Lung (tissue), 12 donors: ENCODE measurements around the gene AMN. TPM values are rescaled to one million over a fixed set of nuclear protein-coding genes. Genes with fewer than 3 reads are reported as not detected.

ENCODE experiments used
- ATAC-seq: fragments of 200-7000 bp; cut with Tn5 transposase; one replicate; pipeline ENCODE4 v1.9.1; 2020; ENCODE audit warnings: moderate number of reproducible peaks; ENCODE audit not compliant: insufficient read depth, low FRiP score
- DNase-seq, 3 donors: peaks; one replicate each; pipeline ENCODE4 v3.0.0-alpha.2; 2013 to 2017
- H3K27ac ChIP-seq, 2 donors: one replicate each; pipeline ENCODE4 v1.5.1; 2013; ENCODE audit warnings: mild to moderate bottlenecking in 2 of 2, moderate library complexity in 2 of 2, control low read depth in 1 of 2, inconsistent platforms in 1 of 2, low read depth in 1 of 2, low read length in 1 of 2
- H3K27me3 ChIP-seq, 3 donors: one replicate each; pipeline ENCODE4 v1.5.1; 2013; ENCODE audit warnings: low read length in 2 of 3; ENCODE audit not compliant: control insufficient read depth in 3 of 3, insufficient read depth in 3 of 3
- H3K36me3 ChIP-seq, 4 donors: one replicate each; pipeline ENCODE4 v1.5.1; 2013; ENCODE audit warnings: low read length in 4 of 4, mild to moderate bottlenecking in 1 of 4, moderate library complexity in 1 of 4; ENCODE audit not compliant: control insufficient read depth in 4 of 4, insufficient read depth in 4 of 4
- H3K4me1 ChIP-seq, 5 donors: one replicate each; pipeline ENCODE4 v1.5.1; 2013; ENCODE audit warnings: low read length in 5 of 5, mild to moderate bottlenecking in 2 of 5, moderate library complexity in 1 of 5; ENCODE audit not compliant: control insufficient read depth in 5 of 5, insufficient read depth in 5 of 5
- H3K4me3 ChIP-seq: one replicate; pipeline ENCODE4 v1.5.1; 2013; ENCODE audit warnings: mild to moderate bottlenecking, control low read depth, moderate library complexity
- H3K9ac ChIP-seq, 2 donors: one replicate each; pipeline ENCODE4 v1.5.1; 2013; ENCODE audit warnings: low read length in 2 of 2, control low read depth in 1 of 2; ENCODE audit not compliant: insufficient read depth in 1 of 2
- H3K9me3 ChIP-seq, 4 donors: one replicate each; pipeline ENCODE4 v1.5.1; 2013; ENCODE audit warnings: low read length in 3 of 4, mild to moderate bottlenecking in 1 of 4, moderate library complexity in 1 of 4; ENCODE audit not compliant: control insufficient read depth in 4 of 4, insufficient read depth in 3 of 4
- CTCF ChIP-seq: IDR thresholded peaks from 2 replicates; pipeline ENCODE4 v1.5.1; 2012; ENCODE audit warnings: mild to moderate bottlenecking; ENCODE audit errors: control extremely low read depth, extremely low read depth
- WGBS, 2 donors: extraction: QIAGEN DNeasy Blood & Tissue Kit; methylation state at CpG; one replicate each; pipeline ENCODE4 v1.1.7; 2013; 5-methylcytosine and 5-hydroxymethylcytosine counted together
- polyA plus RNA-seq, 2 donors: library from polyadenylated mRNA; stranded (reverse); fragments of 200-250 nt; gene quantifications; one replicate each; pipeline ENCODE4 v1.2.1, GENCODE V29; 2013
- total RNA-seq, 2 donors: library from RNA; depleted of rRNA in 1 of 2; stranded (reverse); fragments of >200 nt in 1 of 2; gene quantifications; one replicate each; pipeline ENCODE4 v1.2.1, GENCODE V29; 2014 to 2021
- donor health status: control.
- donor health status: control.
- donor health status: Bipolar disorder and iron deficiency.
- donor health status: healthy.
- donor health status: DM: yes; HTN: yes; CAD: no.

The AMN gene
- total and polyA plus RNA-seq, 4 donors = 0.94 to 24.7 (median 12.6) TPM

DNA sequence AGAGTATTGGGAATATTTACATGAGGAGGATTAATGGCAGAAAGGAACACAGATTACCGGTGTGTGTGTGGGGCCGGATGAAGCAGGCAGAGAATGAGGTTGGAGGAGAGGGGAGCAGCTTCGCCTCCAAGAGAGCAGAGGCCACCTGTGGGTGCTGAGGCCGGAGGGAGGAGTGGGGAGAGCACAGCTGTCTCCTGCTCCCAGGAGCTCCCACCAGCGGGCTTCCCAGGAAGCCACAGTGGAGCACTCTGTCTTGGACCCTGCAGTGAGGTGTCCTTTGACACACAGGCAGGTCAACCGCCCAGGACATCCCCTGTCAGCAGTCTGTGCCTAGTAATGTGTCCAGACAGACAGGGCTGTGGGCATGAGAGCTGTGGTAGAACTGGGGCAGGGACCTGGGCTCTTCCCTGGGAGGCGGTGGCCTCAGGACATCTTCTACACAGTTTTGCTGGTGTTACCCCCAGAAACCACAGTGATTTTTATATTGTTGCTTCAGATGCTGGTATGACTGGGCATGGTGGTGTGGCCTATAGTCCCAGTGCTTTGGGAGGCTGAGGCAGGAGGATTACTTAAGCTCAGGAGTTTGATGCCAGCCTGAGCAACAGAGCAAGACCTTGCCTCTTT is 18.5 kb upstream of the AMN start:
- no peak for TF ChIP-seq CTCF
- peaks cover 0 to 34% (median 6%) of the 10 kb centered on the region in 4 donors for H3K36me3 ChIP-seq
- H3K9ac ChIP-seq = no peak overlapping the region
- no peak overlapping the region for H3K27ac ChIP-seq
- H3K27me3 ChIP-seq = no peaks in the 10 kb centered on the region
- DNase-seq = no peak
- no peak overlapping the region for H3K4me3 ChIP-seq
- no peaks in the 10 kb centered on the region for H3K9me3 ChIP-seq
- H3K4me1 ChIP-seq = peaks cover 0 to 11% (median 0%) of the 10 kb centered on the region in 5 donors
- ATAC-seq = no peak
- WGBS, 2 donors = 98 to 99% methylated on average over 7 of the region's 7 CpGs

DNA sequence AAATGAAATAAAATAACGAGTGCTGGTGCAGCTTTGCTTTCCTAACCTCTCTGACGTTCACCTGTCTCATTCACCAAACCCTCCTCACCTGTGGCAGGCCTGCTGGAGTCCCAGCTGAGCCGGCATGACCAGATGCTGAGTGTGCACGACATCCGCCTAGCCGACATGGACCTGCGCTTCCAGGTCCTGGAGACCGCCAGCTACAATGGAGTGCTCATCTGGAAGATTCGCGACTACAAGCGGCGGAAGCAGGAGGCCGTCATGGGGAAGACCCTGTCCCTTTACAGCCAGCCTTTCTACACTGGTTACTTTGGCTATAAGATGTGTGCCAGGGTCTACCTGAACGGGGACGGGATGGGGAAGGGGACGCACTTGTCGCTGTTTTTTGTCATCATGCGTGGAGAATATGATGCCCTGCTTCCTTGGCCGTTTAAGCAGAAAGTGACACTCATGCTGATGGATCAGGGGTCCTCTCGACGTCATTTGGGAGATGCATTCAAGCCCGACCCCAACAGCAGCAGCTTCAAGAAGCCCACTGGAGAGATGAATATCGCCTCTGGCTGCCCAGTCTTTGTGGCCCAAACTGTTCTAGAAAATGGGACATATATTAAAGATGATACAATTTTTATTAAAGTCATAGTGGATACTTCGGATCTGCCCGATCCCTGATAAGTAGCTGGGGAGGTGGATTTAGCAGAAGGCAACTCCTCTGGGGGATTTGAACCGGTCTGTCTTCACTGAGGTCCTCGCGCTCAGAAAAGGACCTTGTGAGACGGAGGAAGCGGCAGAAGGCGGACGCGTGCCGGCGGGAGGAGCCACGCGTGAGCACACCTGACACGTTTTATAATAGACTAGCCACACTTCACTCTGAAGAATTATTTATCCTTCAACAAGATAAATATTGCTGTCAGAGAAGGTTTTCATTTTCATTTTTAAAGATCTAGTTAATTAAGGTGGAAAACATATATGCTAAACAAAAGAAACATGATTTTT is 17.1 kb upstream of the AMN start:
- Histone ChIP-seq H3K36me3 (peaks cover 0 to 31% (median 6%) of the 10 kb centered on the region in 4 donors), H3K4me1 (peaks cover 0 to 9% (median 0%) of the 10 kb centered on the region in 5 donors), H3K27ac (no peak overlapping the region), H3K27me3 (no peaks in the 10 kb centered on the region), H3K9ac (no peak overlapping the region), H3K9me3 (no peaks in the 10 kb centered on the region), H3K4me3 (no peak overlapping the region)
- no peak for TF ChIP-seq CTCF
- DNase-seq (peak in 1 of 3 donors; percentile 6), ATAC-seq (no peak)
- 96 to 97% methylated on average over 38 of the region's 38 CpGs for WGBS, 2 donors

DNA sequence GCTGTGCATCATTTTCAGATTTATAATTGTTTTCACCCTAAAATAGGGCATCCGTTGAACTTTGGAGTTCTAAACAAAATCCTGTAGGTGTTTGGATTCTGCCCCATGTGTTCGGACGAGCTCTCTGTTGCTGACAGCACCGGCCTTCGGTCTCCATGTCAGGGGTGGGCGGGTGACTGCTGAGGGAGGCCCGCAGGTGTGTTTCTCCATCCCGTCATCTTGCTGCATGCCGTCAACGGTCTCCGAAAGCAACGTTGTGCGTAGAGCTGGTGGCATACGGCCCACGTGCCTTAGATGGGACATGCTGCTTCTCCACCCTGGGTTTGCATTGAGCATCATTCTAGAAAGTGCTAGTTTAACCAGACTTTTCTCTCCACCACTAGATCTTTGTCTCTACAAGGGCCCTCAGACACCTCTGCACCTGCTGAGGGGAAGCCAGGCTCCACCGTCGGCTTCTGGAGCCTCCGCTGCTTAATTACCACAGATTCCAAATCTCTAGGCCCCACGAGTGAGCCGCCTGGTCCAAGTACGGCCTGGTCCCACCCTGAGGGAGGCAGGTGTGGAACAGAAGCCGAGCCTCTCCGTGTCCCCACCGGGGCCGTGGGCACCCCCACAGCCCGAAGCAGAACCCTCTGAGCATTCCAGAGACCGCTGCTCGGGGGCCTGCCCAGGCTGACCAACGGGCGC is 15.7 kb upstream of the AMN start:
- peaks cover 0 to 34% (median 6%) of the 10 kb centered on the region in 4 donors for H3K36me3 ChIP-seq

More for the DNA sequence above, 15.7 kb upstream of the AMN start:
- Histone ChIP-seq H3K9ac (no peak overlapping the region), H3K9me3 (no peaks in the 10 kb centered on the region), H3K4me1 (no peaks in the 10 kb centered on the region), H3K4me3 (no peak overlapping the region), H3K27ac (no peak overlapping the region), H3K27me3 (no peaks in the 10 kb centered on the region)
- DNase-seq = no peak
- 98% methylated on average over 25 to 30 of the region's 30 CpGs for WGBS, 2 donors
- no peak for TF ChIP-seq CTCF
- ATAC-seq = no peak
